GM21576 (cell line): Measurements from ENCODE around the gene ITPR1.
A peak's percentile ranks its signal among the peaks of the same experiment; 100 is the strongest.

Experiments
- ATAC-seq: cut with Tn5 transposase; IDR thresholded peaks from one replicate; pipeline ENCODE4 v1.9.1; 2021; ENCODE audit warnings: mild to moderate bottlenecking, moderate library complexity; ENCODE audit not compliant: unreplicated experiment

The ITPR1 gene

GRCh38 chr3:4508048-4508981 is 15.2 kb downstream of the ITPR1 start:
- peak; percentile 61 for ATAC-seq

- no peak for ATAC-seq
These were observed 15.9 kb downstream of the ITPR1 start for GRCh38 chr3:4509043-4509442.

- ATAC-seq = no peak
These were observed 17.0 kb downstream of the ITPR1 start for GRCh38 chr3:4509983-4510755.

GRCh38 chr3:4511491-4512262 is 18.5 kb downstream of the ITPR1 start:
- no peak for ATAC-seq

GRCh38 chr3:4512895-4513616 is 19.9 kb downstream of the ITPR1 start:
- no peak for ATAC-seq

- no peak for ATAC-seq
These were observed 21.2 kb downstream of the ITPR1 start for GRCh38 chr3:4514321-4514720.

- no peak for ATAC-seq
These were observed 21.8 kb downstream of the ITPR1 start for GRCh38 chr3:4514916-4515315.

- ATAC-seq = no peak
These were observed 22.9 kb downstream of the ITPR1 start for GRCh38 chr3:4515916-4516579.

- ATAC-seq = no peak
These were observed 23.9 kb downstream of the ITPR1 start for GRCh38 chr3:4517093-4517492.

GRCh38 chr3:4517643-4518311 is 24.6 kb downstream of the ITPR1 start:
- ATAC-seq = no peak

GRCh38 chr3:4520033-4520816 is 27.1 kb downstream of the ITPR1 start:
- no peak for ATAC-seq

- ATAC-seq = no peak
These were observed 29.8 kb downstream of the ITPR1 start for GRCh38 chr3:4522947-4523346.

GRCh38 chr3:4523710-4524698 is 30.9 kb downstream of the ITPR1 start:
- ATAC-seq = no peak

GRCh38 chr3:4525560-4526223 is 32.5 kb downstream of the ITPR1 start:
- ATAC-seq = no peak

GRCh38 chr3:4528320-4528719 is 35.2 kb downstream of the ITPR1 start:
- no peak for ATAC-seq

GRCh38 chr3:4528819-4529600 is 35.9 kb downstream of the ITPR1 start:
- ATAC-seq = no peak
